SK-N-SH treated with all-trans-retinoic acid at 6 μM for 48 hours (cell line): Measurements from ENCODE around the gene SLFNL1.

Experiments
- ATAC-seq: fragments of 200-7000 bp; cut with Tn5 transposase; 3 replicates; pipeline ENCODE4 v1.9.1; 2020; ENCODE audit warnings: mild to moderate bottlenecking, moderate library complexity
- CREB5 ChIP-seq: fragments of 250-450 bp; sonication (Bioruptor Pico); IDR thresholded peaks from 2 replicates; pipeline ENCODE4 v1.5.1; 2020; ENCODE audit warnings: low read depth, mild to moderate bottlenecking, moderate library complexity
- CSDC2 ChIP-seq: fragments of 250-450 bp; sonication (Bioruptor Pico); IDR thresholded peaks from 2 replicates; pipeline ENCODE4 v1.5.0; 2020; ENCODE audit warnings: mild to moderate bottlenecking, moderate library complexity
- CSRNP3 ChIP-seq: fragments of 250-450 bp; sonication (Bioruptor Pico); IDR thresholded peaks from 2 replicates; pipeline ENCODE4 v1.5.1; 2021; ENCODE audit warnings: mild to moderate bottlenecking, moderate library complexity
- ESRRG ChIP-seq: fragments of 250-450 bp; sonication (Bioruptor Pico); IDR thresholded peaks from 2 replicates; pipeline ENCODE4 v1.6.1; 2021; ENCODE audit warnings: mild to moderate bottlenecking
- GLIS3 ChIP-seq: fragments of 250-450 bp; sonication (Bioruptor Pico); IDR thresholded peaks from 2 replicates; pipeline ENCODE4 v1.5.0; 2020; ENCODE audit warnings: mild to moderate bottlenecking, moderate library complexity
- ISL1 ChIP-seq: fragments of 250-450 bp; sonication (Bioruptor Pico); IDR thresholded peaks from 2 replicates; pipeline ENCODE4 v2.1.2; 2022; ENCODE audit warnings: mild to moderate bottlenecking, moderate library complexity
- OSR1 ChIP-seq: fragments of 250-450 bp; sonication (Bioruptor Pico); IDR thresholded peaks from 2 replicates; pipeline ENCODE4 v1.8.0; 2022; ENCODE audit warnings: moderate library complexity, mild to moderate bottlenecking, inconsistent platforms
- PATZ1 ChIP-seq: fragments of 250-450 bp; sonication (Bioruptor Pico); IDR thresholded peaks from 2 replicates; pipeline ENCODE4 v1.8.0; 2020; ENCODE audit warnings: mild to moderate bottlenecking, moderate library complexity, borderline replicate concordance
- POU6F1 ChIP-seq: fragments of 250-450 bp; sonication (Bioruptor Pico); IDR thresholded peaks from 2 replicates; pipeline ENCODE4 v1.8.0; 2021; ENCODE audit warnings: low read depth, mild to moderate bottlenecking, moderate library complexity, borderline replicate concordance
- PPARA ChIP-seq: fragments of 250-450 bp; sonication (Bioruptor Pico); IDR thresholded peaks from 2 replicates; pipeline ENCODE4 v1.5.0; 2020; ENCODE audit warnings: mild to moderate bottlenecking, borderline replicate concordance
- RARB ChIP-seq: fragments of 250-450 bp; sonication (Bioruptor Pico); IDR thresholded peaks from 2 replicates; pipeline ENCODE4 v1.8.0; 2021; ENCODE audit warnings: mild to moderate bottlenecking, moderate library complexity
- SNAI2 ChIP-seq: fragments of 250-450 bp; sonication (Bioruptor Pico); IDR thresholded peaks from 2 replicates; pipeline ENCODE4 v1.5.0; 2020; ENCODE audit warnings: mild to moderate bottlenecking, moderate library complexity
- TOX ChIP-seq: fragments of 250-450 bp; sonication (Bioruptor Pico); IDR thresholded peaks from 2 replicates; pipeline ENCODE4 v1.8.0; 2021; ENCODE audit warnings: mild to moderate bottlenecking, moderate library complexity, borderline replicate concordance
- TSHZ2 ChIP-seq: fragments of 250-450 bp; sonication (Bioruptor Pico); IDR thresholded peaks from 2 replicates; pipeline ENCODE4 v1.5.0; 2020; ENCODE audit warnings: mild to moderate bottlenecking, moderate library complexity
- ZC3H10 ChIP-seq: fragments of 250-450 bp; sonication (Bioruptor Pico); IDR thresholded peaks from 2 replicates; pipeline ENCODE4 v1.5.1; 2021; ENCODE audit warnings: mild to moderate bottlenecking, moderate library complexity
- ZFP3 ChIP-seq: fragments of 250-450 bp; sonication (Bioruptor Pico); IDR thresholded peaks from 2 replicates; pipeline ENCODE4 v1.5.0; 2020; ENCODE audit warnings: mild to moderate bottlenecking, moderate library complexity
- ZNF565 ChIP-seq: fragments of 450-650 bp; formaldehyde crosslinking; conservative IDR thresholded peaks from 2 replicates; pipeline ENCODE4 v1.5.0; 2020; ENCODE audit warnings: low read depth, mild to moderate bottlenecking, moderate library complexity
- ZNF70 ChIP-seq: fragments of 450-650 bp; formaldehyde crosslinking; IDR thresholded peaks from 2 replicates; pipeline ENCODE4 v1.5.0; 2020; ENCODE audit warnings: mild to moderate bottlenecking, moderate library complexity

Gene SLFNL1

GRCh38 chr1:41038110-41038509, 16.6 kb upstream of the SLFNL1 start:
- ATAC-seq: no peak
- TF ChIP-seq ZFP3 (no peak), ISL1 (no peak), GLIS3 (no peak), CSDC2 (CRISPR knock-in tag) (no peak), CREB5 (CRISPR knock-in tag) (no peak), TSHZ2 (CRISPR knock-in tag) (no peak), ESRRG (CRISPR knock-in tag) (no peak), CSRNP3 (CRISPR knock-in tag) (no peak), ZNF70 (CRISPR knock-in tag) (no peak), PPARA (no peak), ZNF565 (CRISPR knock-in tag) (no peak), OSR1 (CRISPR knock-in tag) (no peak), ZC3H10 (CRISPR knock-in tag) (no peak), PATZ1 (CRISPR knock-in tag) (no peak)

GRCh38 chr1:41037116-41037903, 15.8 kb upstream of the SLFNL1 start:
- no peak for ATAC-seq

GRCh38 chr1:41033272-41033671, 11.7 kb upstream of the SLFNL1 start:
- no peak for ATAC-seq
- TF ChIP-seq ZNF70 (CRISPR knock-in tag) (no peak), RARB (CRISPR knock-in tag) (no peak), ISL1 (no peak), PATZ1 (CRISPR knock-in tag) (no peak), CSRNP3 (CRISPR knock-in tag) (no peak), ZC3H10 (CRISPR knock-in tag) (no peak), CSDC2 (CRISPR knock-in tag) (no peak), PPARA (no peak), ZNF565 (CRISPR knock-in tag) (no peak), TOX (CRISPR knock-in tag) (no peak), ESRRG (CRISPR knock-in tag) (no peak), ZFP3 (no peak), TSHZ2 (CRISPR knock-in tag) (no peak), SNAI2 (CRISPR knock-in tag) (no peak)

More at GRCh38 chr1:41037116-41037903, 15.8 kb upstream of the SLFNL1 start:
- TF ChIP-seq POU6F1 (no peak), PPARA (no peak), GLIS3 (no peak), OSR1 (CRISPR knock-in tag) (no peak)
- TF ChIP-seq, all 23 proteins: peak for 0
